Neural cell (in vitro differentiated cells): ENCODE measurements around the gene EPB41L2. TPM values are rescaled to one million over a fixed set of nuclear protein-coding genes. Genes with fewer than 3 reads are reported as not detected.

ENCODE experiments used
- H2AFZ ChIP-seq: fragments of 200-600, 300-800 bp; sonication (generic), shearing (Covaris generic); 2 replicates; pipeline ENCODE4 v1.6.0; 2014; ENCODE audit warnings: low read depth, mild to moderate bottlenecking, antibody characterized with exemption, low read length, moderate library complexity
- H3F3A ChIP-seq: fragments of 200-600 bp; shearing (Covaris generic); 2 replicates; pipeline ENCODE4 v1.6.1; 2016; ENCODE audit warnings: mild to moderate bottlenecking, moderate library complexity, mixed read lengths, antibody characterized with exemption, low read length; ENCODE audit not compliant: insufficient read depth, poor library complexity, severe bottlenecking
- H3K27ac ChIP-seq: fragments of 200-600, 300-800 bp; sonication (generic), shearing (Covaris generic); 2 replicates; pipeline ENCODE4 v1.5.1; 2014; ENCODE audit warnings: mild to moderate bottlenecking, low read length, moderate library complexity
- H3K27me3 ChIP-seq: fragments of 300-800, 200-600 bp; sonication (generic), shearing (Covaris generic); 2 replicates; pipeline ENCODE4 v1.6.0; 2014; ENCODE audit warnings: mild to moderate bottlenecking, low read depth, low read length, moderate library complexity; ENCODE audit not compliant: insufficient read depth
- H3K36me3 ChIP-seq: fragments of 300-800, 200-600 bp; sonication (generic), shearing (Covaris generic); 2 replicates; pipeline ENCODE4 v1.5.1; 2014; ENCODE audit warnings: mild to moderate bottlenecking, antibody characterized with exemption, low read length, moderate library complexity; ENCODE audit not compliant: insufficient read depth
- H3K4me2 ChIP-seq: fragments of 300-800, 200-600 bp; sonication (generic), shearing (Covaris generic); 2 replicates; pipeline ENCODE4 v1.6.0; 2014; ENCODE audit warnings: mild to moderate bottlenecking, low read length
- H3K4me3 ChIP-seq: fragments of 300-800, 200-600 bp; sonication (generic), shearing (Covaris generic); 2 replicates; pipeline ENCODE4 v1.5.1; 2014; ENCODE audit warnings: mild to moderate bottlenecking, low read length, moderate library complexity
- H3K79me2 ChIP-seq: fragments of 200-600 bp; shearing (Covaris generic); replicated peaks from 2 replicates; pipeline ENCODE4 v1.6.0; 2014; ENCODE audit warnings: mild to moderate bottlenecking, low read length, moderate library complexity; ENCODE audit not compliant: insufficient read depth
- H3K9ac ChIP-seq: fragments of 300-800, 200-600 bp; sonication (generic), shearing (Covaris generic); 2 replicates; pipeline ENCODE4 v1.6.1; 2016; ENCODE audit warnings: mild to moderate bottlenecking, low read length, mixed read lengths
- H3K9me2 ChIP-seq: fragments of 200-600 bp; shearing (Covaris generic); 2 replicates; pipeline ENCODE4 v1.6.1; 2016; ENCODE audit warnings: mild to moderate bottlenecking, low read length, mixed read lengths; ENCODE audit not compliant: insufficient read depth
- H3K9me3 ChIP-seq: fragments of 200-600, 300-800 bp; sonication (generic), shearing (Covaris generic); 2 replicates; pipeline ENCODE4 v1.6.1; 2016; ENCODE audit warnings: mild to moderate bottlenecking, mixed run types, low read length, moderate library complexity, mixed read lengths
- H4K20me1 ChIP-seq: fragments of 200-600 bp; shearing (Covaris generic); 2 replicates; pipeline ENCODE4 v1.6.1; 2016; ENCODE audit warnings: mild to moderate bottlenecking, mixed run types; ENCODE audit not compliant: insufficient read depth
- EP300 ChIP-seq: fragments of 450-650 bp; conservative IDR thresholded peaks from 2 replicates; pipeline ENCODE4 v1.6.1; 2014; ENCODE audit warnings: antibody characterized with exemption, mild to moderate bottlenecking, moderate library complexity; ENCODE audit not compliant: poor library complexity, severe bottlenecking
- EZH2 ChIP-seq: fragments of 200-600, 300-800 bp; shearing (Covaris generic), sonication (generic); IDR thresholded peaks from 2 replicates; pipeline ENCODE4 v1.6.1; 2014; ENCODE audit warnings: antibody characterized with exemption, low read length, borderline replicate concordance, mild to moderate bottlenecking; ENCODE audit not compliant: insufficient read depth, poor library complexity, severe bottlenecking
- MXI1 ChIP-seq: fragments of 450-650 bp; conservative IDR thresholded peaks from 2 replicates; pipeline ENCODE4 v1.6.1; 2014; ENCODE audit warnings: antibody characterized with exemption, mild to moderate bottlenecking; ENCODE audit not compliant: poor library complexity, severe bottlenecking
- POLR2AphosphoS5 ChIP-seq: IDR thresholded peaks from 2 replicates; pipeline ENCODE4 v1.6.1; 2012
- RAD21 ChIP-seq: fragments of 450-650 bp; conservative IDR thresholded peaks from 2 replicates; pipeline ENCODE4 v1.6.1; 2014; ENCODE audit warnings: antibody characterized with exemption, mild to moderate bottlenecking, moderate library complexity
- SMC3 ChIP-seq: fragments of 450-650 bp; conservative IDR thresholded peaks from 2 replicates; pipeline ENCODE4 v1.6.1; 2014; ENCODE audit warnings: antibody characterized with exemption, mild to moderate bottlenecking, moderate library complexity; ENCODE audit not compliant: poor library complexity
- TAF1 ChIP-seq: IDR thresholded peaks from 2 replicates; pipeline ENCODE4 v1.6.1; 2012; ENCODE audit warnings: low read depth
- polyA plus RNA-seq: library from polyadenylated mRNA; depleted of rRNA; stranded (reverse); fragments of >200 nt; gene quantifications from 2 replicates; pipeline ENCODE4 v1.2.3, GENCODE V29; 2014
- TF ChIP-seq, protein P1 (sequence below): IDR thresholded peaks from 2 replicates; pipeline ENCODE4 v1.6.1; 2012; ENCODE audit warnings: borderline replicate concordance
- TF ChIP-seq, protein P2 (sequence below): fragments of 450-650 bp; IDR thresholded peaks from 2 replicates; pipeline ENCODE4 v1.5.1; 2014; ENCODE audit warnings: antibody characterized with exemption, mild to moderate bottlenecking, moderate library complexity; ENCODE audit not compliant: poor library complexity, severe bottlenecking

Gene EPB41L2
- polyA plus RNA-seq, 1 donor from 2014 or later = 13.5 TPM

DNA sequence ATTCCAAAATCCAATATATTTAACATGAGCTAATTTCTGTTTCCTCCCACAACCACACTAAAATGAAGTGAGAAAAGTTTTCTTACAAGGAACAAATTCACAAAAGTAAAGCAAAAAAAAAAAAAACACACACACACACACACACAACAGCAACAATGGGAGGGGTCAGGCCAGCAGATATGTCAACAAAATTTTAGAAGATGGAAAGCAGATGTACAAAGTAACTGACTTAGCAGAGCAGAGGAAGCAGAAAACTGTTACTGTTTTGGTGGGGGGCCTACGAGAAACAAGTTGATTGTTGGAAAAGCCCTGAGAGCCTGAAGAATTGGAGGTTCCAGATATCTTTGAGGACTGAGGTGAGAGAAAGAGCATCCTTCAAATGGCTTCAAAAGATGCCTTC, 11.7 kb downstream of the EPB41L2 start:
- TF ChIP-seq, protein P1, sequence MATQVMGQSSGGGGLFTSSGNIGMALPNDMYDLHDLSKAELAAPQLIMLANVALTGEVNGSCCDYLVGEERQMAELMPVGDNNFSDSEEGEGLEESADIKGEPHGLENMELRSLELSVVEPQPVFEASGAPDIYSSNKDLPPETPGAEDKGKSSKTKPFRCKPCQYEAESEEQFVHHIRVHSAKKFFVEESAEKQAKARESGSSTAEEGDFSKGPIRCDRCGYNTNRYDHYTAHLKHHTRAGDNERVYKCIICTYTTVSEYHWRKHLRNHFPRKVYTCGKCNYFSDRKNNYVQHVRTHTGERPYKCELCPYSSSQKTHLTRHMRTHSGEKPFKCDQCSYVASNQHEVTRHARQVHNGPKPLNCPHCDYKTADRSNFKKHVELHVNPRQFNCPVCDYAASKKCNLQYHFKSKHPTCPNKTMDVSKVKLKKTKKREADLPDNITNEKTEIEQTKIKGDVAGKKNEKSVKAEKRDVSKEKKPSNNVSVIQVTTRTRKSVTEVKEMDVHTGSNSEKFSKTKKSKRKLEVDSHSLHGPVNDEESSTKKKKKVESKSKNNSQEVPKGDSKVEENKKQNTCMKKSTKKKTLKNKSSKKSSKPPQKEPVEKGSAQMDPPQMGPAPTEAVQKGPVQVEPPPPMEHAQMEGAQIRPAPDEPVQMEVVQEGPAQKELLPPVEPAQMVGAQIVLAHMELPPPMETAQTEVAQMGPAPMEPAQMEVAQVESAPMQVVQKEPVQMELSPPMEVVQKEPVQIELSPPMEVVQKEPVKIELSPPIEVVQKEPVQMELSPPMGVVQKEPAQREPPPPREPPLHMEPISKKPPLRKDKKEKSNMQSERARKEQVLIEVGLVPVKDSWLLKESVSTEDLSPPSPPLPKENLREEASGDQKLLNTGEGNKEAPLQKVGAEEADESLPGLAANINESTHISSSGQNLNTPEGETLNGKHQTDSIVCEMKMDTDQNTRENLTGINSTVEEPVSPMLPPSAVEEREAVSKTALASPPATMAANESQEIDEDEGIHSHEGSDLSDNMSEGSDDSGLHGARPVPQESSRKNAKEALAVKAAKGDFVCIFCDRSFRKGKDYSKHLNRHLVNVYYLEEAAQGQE = no peak
- no peak for TF ChIP-seq EP300
- TF ChIP-seq MXI1 = no peak
- TF ChIP-seq EZH2 = no peak
- no peak for TF ChIP-seq RAD21
- TF ChIP-seq TAF1 = no peak
- TF ChIP-seq SMC3 = no peak
- TF ChIP-seq POLR2AphosphoS5 = no peak
- TF ChIP-seq, protein P2, sequence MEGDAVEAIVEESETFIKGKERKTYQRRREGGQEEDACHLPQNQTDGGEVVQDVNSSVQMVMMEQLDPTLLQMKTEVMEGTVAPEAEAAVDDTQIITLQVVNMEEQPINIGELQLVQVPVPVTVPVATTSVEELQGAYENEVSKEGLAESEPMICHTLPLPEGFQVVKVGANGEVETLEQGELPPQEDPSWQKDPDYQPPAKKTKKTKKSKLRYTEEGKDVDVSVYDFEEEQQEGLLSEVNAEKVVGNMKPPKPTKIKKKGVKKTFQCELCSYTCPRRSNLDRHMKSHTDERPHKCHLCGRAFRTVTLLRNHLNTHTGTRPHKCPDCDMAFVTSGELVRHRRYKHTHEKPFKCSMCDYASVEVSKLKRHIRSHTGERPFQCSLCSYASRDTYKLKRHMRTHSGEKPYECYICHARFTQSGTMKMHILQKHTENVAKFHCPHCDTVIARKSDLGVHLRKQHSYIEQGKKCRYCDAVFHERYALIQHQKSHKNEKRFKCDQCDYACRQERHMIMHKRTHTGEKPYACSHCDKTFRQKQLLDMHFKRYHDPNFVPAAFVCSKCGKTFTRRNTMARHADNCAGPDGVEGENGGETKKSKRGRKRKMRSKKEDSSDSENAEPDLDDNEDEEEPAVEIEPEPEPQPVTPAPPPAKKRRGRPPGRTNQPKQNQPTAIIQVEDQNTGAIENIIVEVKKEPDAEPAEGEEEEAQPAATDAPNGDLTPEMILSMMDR = no peak
- Histone ChIP-seq H3K4me2 (no peak overlapping the region), H3K79me2 (no peaks in the 10 kb centered on the region), H3K9me2 (no peaks in the 10 kb centered on the region), H4K20me1 (no peaks in the 10 kb centered on the region), H3K36me3 (no peaks in the 10 kb centered on the region), H3K27ac (no peak overlapping the region), H2AFZ (no peak overlapping the region), H3F3A (no peaks in the 10 kb centered on the region), H3K9ac (no peak overlapping the region), H3K4me3 (no peak overlapping the region), H3K9me3 (no peaks in the 10 kb centered on the region), H3K27me3 (no peaks in the 10 kb centered on the region)

DNA sequence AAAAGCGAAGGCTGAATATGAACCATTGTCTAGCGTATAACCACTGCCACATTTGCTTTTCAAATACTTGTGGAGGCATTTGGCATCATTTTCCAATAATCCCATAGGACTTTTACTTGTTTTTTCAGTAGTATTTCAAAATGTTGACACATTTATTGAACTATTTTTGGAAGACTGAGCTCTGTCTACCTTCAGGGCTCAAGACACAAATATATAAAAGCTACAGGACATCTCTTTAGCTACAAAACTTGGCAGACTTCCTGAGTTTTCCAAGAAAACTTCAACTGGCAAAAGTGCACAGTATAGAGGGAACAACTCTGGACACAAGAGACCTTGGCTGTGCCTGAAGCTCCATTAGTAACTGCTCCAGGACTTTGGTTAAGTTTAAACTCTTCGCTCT, 13.4 kb downstream of the EPB41L2 start:
- no peak overlapping the region for H3K4me2 ChIP-seq
- TF ChIP-seq SMC3 (no peak), POLR2AphosphoS5 (no peak), EP300 (no peak), EZH2 (no peak), TAF1 (no peak), RAD21 (no peak)
- TF ChIP-seq, protein P1 = no peak
- H3F3A ChIP-seq = no peaks in the 10 kb centered on the region
- H4K20me1 ChIP-seq = no peaks in the 10 kb centered on the region
- H3K27ac ChIP-seq = no peak overlapping the region
- H3K4me3 ChIP-seq = no peak overlapping the region
- H3K36me3 ChIP-seq = no peaks in the 10 kb centered on the region
- H3K9ac ChIP-seq = no peak overlapping the region
- no peaks in the 10 kb centered on the region for H3K9me2 ChIP-seq
- H3K79me2 ChIP-seq = no peaks in the 10 kb centered on the region
- no peaks in the 10 kb centered on the region for H3K27me3 ChIP-seq
- no peaks in the 10 kb centered on the region for H3K9me3 ChIP-seq
- no peak overlapping the region for H2AFZ ChIP-seq
